HUES6 (cell line): Measurements from ENCODE around the gene TSPAN17.

Source experiments
- H3K27ac ChIP-seq: 2 replicates; pipeline ENCODE4 v1.7.0; 2013; ENCODE audit warnings: low read depth, mild to moderate bottlenecking, low read length, inconsistent platforms
- H3K27me3 ChIP-seq: 2 replicates; pipeline ENCODE4 v1.6.1; 2013; ENCODE audit warnings: low read length; ENCODE audit not compliant: control insufficient read depth, insufficient read depth
- H3K36me3 ChIP-seq: 2 replicates; pipeline ENCODE4 v1.6.1; 2013; ENCODE audit warnings: low read length; ENCODE audit not compliant: control insufficient read depth, insufficient read depth
- H3K4me1 ChIP-seq: 2 replicates; pipeline ENCODE4 v1.6.1; 2013; ENCODE audit warnings: low read length; ENCODE audit not compliant: control insufficient read depth, insufficient read depth
- H3K4me3 ChIP-seq: 2 replicates; pipeline ENCODE4 v1.5.1; 2013; ENCODE audit warnings: low read depth, low read length
- H3K9ac ChIP-seq: one replicate; pipeline ENCODE4 v1.6.1; 2013; ENCODE audit warnings: mild to moderate bottlenecking, low read length
- H3K9me3 ChIP-seq: 2 replicates; pipeline ENCODE4 v1.6.1; 2013; ENCODE audit warnings: low read depth, low read length; ENCODE audit not compliant: control insufficient read depth, insufficient read depth

TSPAN17 gene

DNA sequence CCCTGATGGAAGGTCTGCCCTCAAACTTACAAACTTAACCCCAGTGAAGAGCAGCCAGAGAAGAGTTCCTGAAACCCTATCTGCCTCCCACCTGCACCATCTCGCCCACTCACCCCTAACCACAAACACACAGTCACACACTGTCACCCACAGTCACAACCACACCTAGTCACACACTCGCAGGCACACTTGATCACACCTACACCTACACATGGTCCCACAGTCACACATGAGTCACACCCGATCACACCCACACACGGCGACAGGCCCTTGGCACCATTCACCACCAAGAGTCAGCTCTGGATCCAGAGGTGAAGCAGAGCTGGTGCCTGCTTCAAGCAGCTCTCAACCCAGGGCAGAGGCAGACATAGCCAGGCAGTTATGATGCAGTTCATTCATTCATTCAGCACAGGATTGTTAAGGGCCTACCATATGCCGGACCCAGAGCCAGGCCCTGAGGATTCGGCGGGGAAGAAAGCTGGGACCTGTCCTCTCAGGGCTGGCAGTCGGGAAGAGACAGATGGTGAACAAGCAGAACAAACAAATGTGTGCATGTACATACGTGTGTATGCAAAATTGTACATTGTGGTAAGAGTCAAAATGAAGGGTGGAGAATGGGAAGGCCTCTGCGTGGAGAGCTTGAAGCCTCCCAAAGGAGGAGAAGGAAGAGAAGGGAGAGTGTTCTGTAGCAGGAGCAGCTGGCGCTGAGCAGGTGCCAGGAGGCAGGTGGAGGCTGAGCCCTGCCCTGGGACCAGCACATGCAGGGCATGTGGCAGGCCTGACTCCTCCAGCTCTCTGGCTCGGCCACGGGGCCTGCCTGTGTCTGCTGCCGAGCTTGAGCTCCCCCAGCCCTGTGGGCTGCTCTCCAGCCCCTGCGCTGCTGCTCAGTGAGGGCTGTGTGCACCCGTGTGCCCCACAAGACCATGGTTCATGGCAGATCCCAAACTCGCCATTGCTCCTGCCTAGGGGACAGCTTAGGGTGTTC, 6.4 kb downstream of the TSPAN17 start:
- H3K27me3 ChIP-seq: no peaks in the 10 kb centered on the region
- no peak overlapping the region for H3K9ac ChIP-seq
- H3K9me3 ChIP-seq: no peaks in the 10 kb centered on the region
- peaks cover 9% of the 10 kb centered on the region; the same call in 1 of the 2 replicates for H3K4me1 ChIP-seq
- peaks cover 12% of the 10 kb centered on the region for H3K36me3 ChIP-seq
- H3K27ac ChIP-seq: no peak overlapping the region
- H3K4me3 ChIP-seq: no peak overlapping the region

GRCh38 chr5:176654856-176655255, 7.6 kb downstream of the TSPAN17 start:
- H3K9me3 ChIP-seq: no peaks in the 10 kb centered on the region
- H3K27me3 ChIP-seq: no peaks in the 10 kb centered on the region
- H3K27ac ChIP-seq: no peak overlapping the region
- H3K36me3 ChIP-seq: peaks cover 12% of the 10 kb centered on the region
- no peak overlapping the region for H3K9ac ChIP-seq
- H3K4me3 ChIP-seq: no peak overlapping the region
- peaks cover 9% of the 10 kb centered on the region; the same call in 1 of the 2 replicates for H3K4me1 ChIP-seq

DNA sequence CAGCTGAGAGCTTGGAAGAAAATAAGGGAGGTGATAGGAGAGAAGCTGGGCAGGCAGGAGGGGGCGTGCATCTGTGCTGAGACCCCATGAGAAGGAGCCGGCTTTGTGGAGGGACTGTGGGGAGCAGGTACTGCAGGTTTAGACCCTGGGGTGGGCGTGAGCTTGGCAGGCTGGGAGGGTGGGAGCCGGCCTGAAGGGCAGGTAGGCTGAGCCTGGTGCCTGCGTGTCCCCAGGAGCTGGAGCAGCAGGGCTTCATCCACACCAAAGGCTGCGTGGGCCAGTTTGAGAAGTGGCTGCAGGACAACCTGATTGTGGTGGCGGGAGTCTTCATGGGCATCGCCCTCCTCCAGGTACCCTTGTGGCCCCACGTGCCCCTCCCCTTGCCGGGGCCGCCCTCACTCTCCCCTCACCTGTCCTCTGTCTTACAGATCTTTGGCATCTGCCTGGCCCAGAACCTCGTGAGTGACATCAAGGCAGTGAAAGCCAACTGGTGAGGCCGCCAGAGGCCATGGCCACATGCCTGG, 9.2 kb downstream of the TSPAN17 start:
- Histone ChIP-seq H3K9ac (no peak overlapping the region), H3K27me3 (no peaks in the 10 kb centered on the region), H3K36me3 (peaks cover 12% of the 10 kb centered on the region), H3K4me3 (no peak overlapping the region), H3K27ac (no peak overlapping the region), H3K9me3 (no peaks in the 10 kb centered on the region), H3K4me1 (peaks cover 2% of the 10 kb centered on the region; the same call in 1 of the 2 replicates)

DNA sequence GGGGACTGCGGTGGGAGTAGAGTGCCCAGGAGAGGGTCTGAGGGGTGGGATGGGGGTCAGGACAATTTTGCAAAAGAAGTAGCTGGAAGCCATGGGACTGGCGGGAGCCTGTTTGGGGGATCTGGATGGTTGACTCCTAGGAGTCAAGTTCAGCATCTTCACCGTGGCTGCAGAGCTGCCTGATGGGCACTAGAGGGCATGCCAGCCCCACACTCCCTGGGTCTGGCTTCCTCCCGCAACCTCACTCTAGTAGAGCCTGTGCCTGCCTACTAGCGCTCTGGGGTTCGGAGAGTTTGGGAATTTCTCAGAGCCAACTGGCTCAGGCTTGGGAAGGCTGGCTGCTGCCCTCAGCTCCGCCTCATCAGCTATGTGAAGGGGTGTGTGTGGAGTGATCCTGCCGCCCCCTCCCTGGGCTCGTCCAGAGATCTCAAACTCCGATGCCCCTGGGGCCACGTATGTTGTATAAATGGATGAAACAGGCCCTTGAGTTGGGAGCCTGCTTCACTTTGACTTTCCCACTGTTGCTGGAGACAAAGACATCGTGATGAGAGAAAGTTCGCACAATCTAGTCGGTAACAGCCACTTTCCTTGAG, 10.8 kb downstream of the TSPAN17 start:
- H3K4me3 ChIP-seq: no peak overlapping the region
- H3K4me1 ChIP-seq: peaks cover 2% of the 10 kb centered on the region; the same call in 1 of the 2 replicates
- no peak overlapping the region for H3K27ac ChIP-seq
- no peaks in the 10 kb centered on the region for H3K27me3 ChIP-seq
- no peak overlapping the region for H3K9ac ChIP-seq
- peaks cover 12% of the 10 kb centered on the region for H3K36me3 ChIP-seq
- no peaks in the 10 kb centered on the region for H3K9me3 ChIP-seq

DNA sequence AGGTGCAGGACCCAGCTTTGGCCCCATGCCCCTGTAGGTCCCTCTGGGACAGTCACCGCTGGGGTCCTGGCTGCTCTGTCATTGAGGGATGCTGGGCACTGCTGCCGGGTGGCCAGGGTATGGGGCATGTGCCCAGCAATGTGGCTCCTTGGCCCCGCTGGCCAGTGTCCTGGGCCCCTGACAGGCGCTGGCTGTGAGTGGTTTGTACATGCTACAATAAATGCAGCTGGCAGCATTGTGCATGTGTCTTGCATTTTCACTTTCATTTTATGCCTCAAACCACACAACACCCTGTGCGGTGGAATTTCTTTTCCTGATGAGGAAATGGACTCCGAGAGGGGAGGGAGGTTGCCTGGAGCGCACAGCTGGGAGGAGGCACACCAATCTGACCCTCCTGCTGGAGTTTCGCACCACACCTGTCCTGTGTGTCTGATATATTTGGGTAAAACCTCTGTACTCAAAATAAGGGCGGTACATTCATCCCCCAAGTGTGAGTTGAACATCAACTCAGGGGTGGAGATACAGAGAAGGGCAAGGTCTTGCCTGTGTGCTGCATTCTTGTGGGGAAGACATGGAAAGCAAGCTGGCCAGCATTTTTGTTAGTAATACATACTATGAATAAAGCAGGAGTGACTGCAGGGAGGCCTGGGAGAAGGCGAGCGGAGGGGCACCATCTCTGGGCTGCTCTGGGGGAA, 11.7 kb downstream of the TSPAN17 start:
- H3K27ac ChIP-seq: no peak overlapping the region
- no peaks in the 10 kb centered on the region for H3K9me3 ChIP-seq
- no peaks in the 10 kb centered on the region for H3K27me3 ChIP-seq
- H3K4me1 ChIP-seq: peaks cover 5% of the 10 kb centered on the region
- H3K9ac ChIP-seq: no peak overlapping the region
- no peak overlapping the region for H3K4me3 ChIP-seq
- peaks cover 5% of the 10 kb centered on the region; the same call in 1 of the 2 replicates for H3K36me3 ChIP-seq

GRCh38 chr5:176659512-176659839, 12.2 kb downstream of the TSPAN17 start:
- Histone ChIP-seq H3K4me3 (no peak overlapping the region), H3K36me3 (peaks cover 5% of the 10 kb centered on the region; the same call in 1 of the 2 replicates), H3K27me3 (no peaks in the 10 kb centered on the region), H3K9me3 (no peaks in the 10 kb centered on the region), H3K27ac (no peak overlapping the region), H3K9ac (no peak overlapping the region), H3K4me1 (peaks cover 10% of the 10 kb centered on the region)

DNA sequence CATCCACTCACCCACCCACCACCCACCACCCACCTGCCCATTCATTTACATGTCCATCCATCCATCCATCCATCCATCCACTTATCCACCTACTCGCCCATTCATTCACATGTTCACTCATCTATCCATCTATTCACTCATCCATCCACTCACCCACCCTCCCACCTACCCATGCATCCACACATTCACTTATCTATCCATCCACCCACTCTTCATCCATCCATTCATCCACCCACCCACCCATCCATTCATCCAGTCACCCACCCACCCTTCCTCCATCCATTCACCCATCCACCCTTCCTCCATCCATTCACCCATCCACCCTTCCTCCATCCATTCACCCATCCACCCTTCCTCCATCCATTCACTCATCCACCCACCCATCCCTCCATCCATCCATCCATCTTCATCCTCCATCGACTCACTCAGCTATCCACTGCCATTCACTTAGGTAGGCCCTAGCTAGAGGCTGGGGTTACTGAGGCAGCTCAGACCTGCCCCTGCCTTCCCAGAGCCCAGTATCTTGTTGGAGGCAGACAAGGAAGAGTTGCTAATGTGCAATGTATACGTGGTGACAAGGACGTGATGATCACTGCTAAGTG, 12.7 kb downstream of the TSPAN17 start:
- H3K4me1 ChIP-seq: peaks cover 12% of the 10 kb centered on the region
- no peak overlapping the region for H3K9ac ChIP-seq
- H3K9me3 ChIP-seq: no peaks in the 10 kb centered on the region
- H3K36me3 ChIP-seq: 0 out of 2 replicates have a peak, but pooled peaks cover 5% of the 10 kb centered on the region
- no peak overlapping the region for H3K27ac ChIP-seq
- H3K27me3 ChIP-seq: no peaks in the 10 kb centered on the region
- H3K4me3 ChIP-seq: no peak overlapping the region

GRCh38 chr5:176660530-176660859, 13.2 kb downstream of the TSPAN17 start:
- Histone ChIP-seq H3K36me3 (no peaks in the 10 kb centered on the region), H3K27me3 (no peaks in the 10 kb centered on the region), H3K4me3 (no peak overlapping the region), H3K9ac (no peak overlapping the region), H3K9me3 (no peaks in the 10 kb centered on the region), H3K27ac (no peak overlapping the region), H3K4me1 (peaks cover 12% of the 10 kb centered on the region)

DNA sequence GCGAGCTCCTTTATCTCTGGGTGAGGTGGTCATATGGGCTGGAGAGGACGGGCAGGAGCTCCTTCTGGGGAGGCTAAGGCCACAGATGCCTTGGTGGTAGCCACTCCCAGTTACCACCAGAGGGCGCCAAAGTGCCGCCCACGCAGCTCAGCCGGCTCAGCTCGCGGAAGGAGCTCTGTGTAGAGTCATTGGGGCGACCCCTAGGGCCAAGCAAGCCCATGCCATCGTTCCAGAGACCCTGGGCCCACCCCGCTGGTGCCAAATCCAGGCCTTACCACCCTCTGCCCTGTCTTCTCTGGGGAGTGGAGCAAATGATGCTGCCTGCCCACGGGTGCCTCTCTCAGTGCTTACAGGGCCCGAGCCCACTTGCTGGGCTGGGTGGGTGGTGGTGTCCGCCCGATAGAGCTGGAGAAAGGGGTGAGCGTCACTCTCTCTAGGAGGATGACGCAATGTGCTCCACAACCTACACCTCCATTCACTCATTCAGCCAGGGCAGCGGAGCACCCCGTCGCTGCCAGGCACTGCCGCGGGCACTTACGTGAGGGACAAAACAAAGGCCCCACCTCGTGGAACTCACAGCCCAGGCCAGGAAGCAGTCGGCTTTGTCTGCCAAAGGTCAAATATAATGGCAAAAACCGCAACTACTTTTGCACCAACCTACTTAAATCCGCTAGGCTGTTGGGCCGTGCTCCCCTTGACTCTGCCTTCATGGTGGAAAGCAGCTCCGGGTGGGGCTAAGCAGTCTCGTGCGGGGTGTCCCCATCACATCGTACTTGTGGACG, 13.8 kb downstream of the TSPAN17 start:
- Histone ChIP-seq H3K27ac (no peak overlapping the region), H3K9me3 (no peaks in the 10 kb centered on the region), H3K36me3 (no peaks in the 10 kb centered on the region), H3K4me1 (peaks cover 12% of the 10 kb centered on the region), H3K4me3 (no peak overlapping the region), H3K9ac (no peak overlapping the region), H3K27me3 (no peaks in the 10 kb centered on the region)

DNA sequence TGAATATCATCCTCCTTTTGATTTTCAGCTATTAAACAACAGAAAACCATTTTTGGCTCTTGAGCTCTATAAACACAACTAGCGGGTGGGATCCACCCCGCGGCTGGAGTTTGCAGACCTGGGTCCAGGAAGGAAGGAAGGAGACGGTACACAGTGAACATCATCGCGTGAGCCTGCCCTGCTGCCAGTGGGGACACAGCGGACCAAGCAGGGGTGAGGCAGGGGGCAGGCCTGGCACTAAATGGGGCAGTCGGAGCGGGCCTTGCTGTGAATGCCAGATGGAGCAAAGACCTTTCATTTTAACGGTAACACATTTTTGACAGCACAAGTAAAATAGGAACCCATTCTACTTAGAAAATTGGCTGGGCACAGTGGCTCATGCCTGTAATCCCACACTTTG, 14.4 kb downstream of the TSPAN17 start:
- Histone ChIP-seq H3K9ac (no peak overlapping the region), H3K4me3 (no peak overlapping the region), H3K36me3 (no peaks in the 10 kb centered on the region), H3K4me1 (peaks cover 12% of the 10 kb centered on the region), H3K27me3 (no peaks in the 10 kb centered on the region), H3K27ac (no peak overlapping the region), H3K9me3 (no peaks in the 10 kb centered on the region)
